ENCODE data around the gene ATP6V1G2.

ATP6V1G2 gene

DNA sequence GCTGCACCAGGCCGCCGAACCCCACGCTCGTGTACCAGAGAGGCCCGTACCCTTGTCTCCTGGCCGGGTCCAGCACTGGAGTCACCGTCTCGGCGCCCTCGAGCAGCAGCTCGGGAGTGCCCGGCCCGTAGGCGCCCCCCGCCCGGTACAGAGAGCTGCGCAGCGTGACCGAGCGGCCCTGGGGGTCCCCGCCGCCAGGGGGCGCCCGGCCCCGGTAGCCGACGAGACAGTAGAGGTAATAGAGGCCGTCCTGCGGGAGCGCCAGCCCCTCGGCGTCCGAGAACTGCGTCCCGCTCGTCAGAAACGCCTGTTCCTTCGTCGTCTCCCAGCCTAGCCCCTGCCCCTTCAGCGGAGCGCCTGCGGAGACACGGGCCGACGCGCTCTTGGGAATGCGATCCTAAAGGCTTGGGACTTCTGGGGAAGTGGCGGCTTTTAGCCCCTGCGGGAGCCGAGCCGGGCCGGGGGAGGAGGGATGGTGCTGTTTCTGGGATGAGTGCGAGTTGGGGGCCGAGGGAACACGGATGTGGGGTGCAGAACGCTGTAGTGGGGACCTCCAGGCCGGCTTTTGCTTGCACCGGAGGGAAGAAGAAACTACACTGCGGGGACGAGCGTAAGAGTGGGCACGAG is 34.5 kb upstream of the ATP6V1G2 start:
- H3K9me3 ChIP-seq (ENCODE audit: control insufficient read depth in 1 of 2, low read length in 2 of 2): no peaks in the 10 kb centered on the region

DNA sequence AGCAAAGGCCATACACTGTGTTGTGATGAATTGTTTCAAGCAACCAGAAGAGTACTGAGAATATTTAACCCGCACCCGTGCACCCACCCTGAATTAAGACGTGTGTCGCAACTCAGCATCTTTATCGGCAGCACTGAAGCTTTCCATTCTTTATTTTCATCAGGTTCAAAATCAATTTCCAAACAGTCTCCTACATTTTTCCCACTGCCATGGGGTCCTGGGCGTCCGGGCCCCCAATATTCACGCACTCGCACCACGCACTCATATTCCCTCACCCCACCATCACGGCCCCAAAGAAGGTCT is 34.0 kb upstream of the ATP6V1G2 start:
- Histone ChIP-seq H3K9me3 (ENCODE audit: control insufficient read depth in 1 of 2, low read length in 2 of 2) (no peaks in the 10 kb centered on the region), H3K4me3 (ENCODE audit: low read depth in 1 of 2, low read length in 2 of 2) (peak overlapping the region; percentile 83 to 86), H3K27ac (ENCODE audit: low read length) (peak overlapping the region; percentile 65), H3K4me1 (ENCODE audit: control insufficient read depth in 1 of 2, insufficient read depth in 2 of 2, low read length in 2 of 2) (peaks cover 0 to 17% of the 10 kb centered on the region in 2 donors), H3K36me3 (ENCODE audit: control insufficient read depth in 1 of 2, insufficient read depth in 2 of 2, low read length in 2 of 2) (no peaks in the 10 kb centered on the region), H3K27me3 (ENCODE audit: low read depth, low read length) (no peaks in the 10 kb centered on the region)

More for the DNA sequence above, 34.5 kb upstream of the ATP6V1G2 start:
- Histone ChIP-seq H3K4me1 (ENCODE audit: control insufficient read depth in 1 of 2, insufficient read depth in 2 of 2, low read length in 2 of 2) (peaks cover 0 to 17% of the 10 kb centered on the region in 2 donors), H3K36me3 (ENCODE audit: control insufficient read depth in 1 of 2, insufficient read depth in 2 of 2, low read length in 2 of 2) (no peaks in the 10 kb centered on the region), H3K27ac (ENCODE audit: low read length) (peak overlapping the region; percentile 65), H3K4me3 (ENCODE audit: low read depth in 1 of 2, low read length in 2 of 2) (peak overlapping the region; percentile 83 to 86), H3K27me3 (ENCODE audit: low read depth, low read length) (no peaks in the 10 kb centered on the region)

DNA sequence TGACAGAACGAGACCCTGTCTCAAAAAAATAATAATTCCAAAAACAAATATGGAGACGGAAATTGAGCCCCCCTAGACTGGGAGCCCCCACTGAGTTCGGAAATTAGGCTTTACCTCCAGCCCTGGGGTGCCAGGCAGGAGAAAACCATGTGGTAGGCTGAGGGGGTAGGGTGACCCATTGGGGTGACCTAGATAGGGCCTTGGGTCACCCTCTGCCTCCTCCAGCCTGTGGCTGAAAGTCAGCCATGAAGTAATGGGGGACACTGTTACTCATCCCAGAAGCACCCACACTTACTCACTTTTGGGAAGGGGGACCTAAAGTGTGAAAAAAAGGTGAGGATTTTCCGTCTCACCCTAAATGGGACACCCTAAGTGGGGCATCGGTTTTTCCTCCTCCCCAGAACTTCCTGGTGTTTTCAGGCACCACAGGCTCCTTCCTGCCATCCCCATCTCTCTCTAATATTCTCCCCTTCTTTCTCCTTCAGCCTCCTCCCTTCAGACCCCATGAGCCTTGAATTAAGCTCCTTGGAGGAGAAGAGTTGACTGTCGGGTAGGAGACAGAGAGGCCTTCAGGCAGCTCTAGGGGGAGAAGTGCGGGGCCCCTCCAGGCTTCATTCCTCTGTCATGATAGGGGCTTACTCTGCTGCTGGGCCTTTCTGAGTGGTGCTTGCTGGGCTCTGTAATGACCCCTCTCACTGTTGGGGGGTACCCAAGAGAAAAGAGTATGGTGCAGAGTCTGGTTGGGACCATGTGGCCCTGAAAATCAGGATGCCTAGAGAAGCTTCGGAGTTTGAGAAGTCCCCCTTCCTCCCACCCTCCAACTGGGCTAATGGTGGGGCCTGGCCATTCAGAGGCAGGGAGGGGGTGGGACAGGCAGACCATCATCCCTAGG is 33.4 kb upstream of the ATP6V1G2 start:
- Histone ChIP-seq H3K4me1 (ENCODE audit: control insufficient read depth in 1 of 2, insufficient read depth in 2 of 2, low read length in 2 of 2) (peaks cover 0 to 17% of the 10 kb centered on the region in 2 donors), H3K27me3 (ENCODE audit: low read depth, low read length) (no peaks in the 10 kb centered on the region), H3K27ac (ENCODE audit: low read length) (no peak overlapping the region), H3K4me3 (ENCODE audit: low read depth in 1 of 2, low read length in 2 of 2) (peak overlapping the region; percentile 83 to 86), H3K9me3 (ENCODE audit: control insufficient read depth in 1 of 2, low read length in 2 of 2) (no peaks in the 10 kb centered on the region), H3K36me3 (ENCODE audit: control insufficient read depth in 1 of 2, insufficient read depth in 2 of 2, low read length in 2 of 2) (no peaks in the 10 kb centered on the region)

DNA sequence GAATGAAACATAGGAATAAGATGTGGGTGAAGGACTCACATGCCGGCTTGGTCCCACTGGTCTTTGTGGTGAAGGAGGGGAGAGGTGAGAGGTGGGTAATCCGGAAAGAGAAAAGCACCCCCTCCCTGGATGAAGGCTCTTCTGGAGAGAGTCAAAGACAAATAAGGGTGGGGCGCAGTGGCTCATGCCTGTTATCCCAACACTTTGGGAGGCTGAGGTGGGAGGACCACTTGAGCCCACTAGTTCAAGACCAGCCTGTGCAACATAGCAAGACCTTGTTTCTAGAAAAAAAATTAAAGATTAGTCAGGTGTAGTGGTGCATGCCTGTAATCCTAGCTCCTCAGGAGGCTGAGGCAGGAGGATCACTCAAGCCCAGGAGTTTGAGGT is 32.7 kb upstream of the ATP6V1G2 start:
- H3K4me1 ChIP-seq (ENCODE audit: control insufficient read depth in 1 of 2, insufficient read depth in 2 of 2, low read length in 2 of 2): peaks cover 0 to 17% of the 10 kb centered on the region in 2 donors
- H3K27ac ChIP-seq (ENCODE audit: low read length): no peak overlapping the region
- no peaks in the 10 kb centered on the region for H3K9me3 ChIP-seq (ENCODE audit: control insufficient read depth in 1 of 2, low read length in 2 of 2)
- H3K4me3 ChIP-seq (ENCODE audit: low read depth in 1 of 2, low read length in 2 of 2): no peak overlapping the region
- no peaks in the 10 kb centered on the region for H3K36me3 ChIP-seq (ENCODE audit: control insufficient read depth in 1 of 2, insufficient read depth in 2 of 2, low read length in 2 of 2)
- no peaks in the 10 kb centered on the region for H3K27me3 ChIP-seq (ENCODE audit: low read depth, low read length)

DNA sequence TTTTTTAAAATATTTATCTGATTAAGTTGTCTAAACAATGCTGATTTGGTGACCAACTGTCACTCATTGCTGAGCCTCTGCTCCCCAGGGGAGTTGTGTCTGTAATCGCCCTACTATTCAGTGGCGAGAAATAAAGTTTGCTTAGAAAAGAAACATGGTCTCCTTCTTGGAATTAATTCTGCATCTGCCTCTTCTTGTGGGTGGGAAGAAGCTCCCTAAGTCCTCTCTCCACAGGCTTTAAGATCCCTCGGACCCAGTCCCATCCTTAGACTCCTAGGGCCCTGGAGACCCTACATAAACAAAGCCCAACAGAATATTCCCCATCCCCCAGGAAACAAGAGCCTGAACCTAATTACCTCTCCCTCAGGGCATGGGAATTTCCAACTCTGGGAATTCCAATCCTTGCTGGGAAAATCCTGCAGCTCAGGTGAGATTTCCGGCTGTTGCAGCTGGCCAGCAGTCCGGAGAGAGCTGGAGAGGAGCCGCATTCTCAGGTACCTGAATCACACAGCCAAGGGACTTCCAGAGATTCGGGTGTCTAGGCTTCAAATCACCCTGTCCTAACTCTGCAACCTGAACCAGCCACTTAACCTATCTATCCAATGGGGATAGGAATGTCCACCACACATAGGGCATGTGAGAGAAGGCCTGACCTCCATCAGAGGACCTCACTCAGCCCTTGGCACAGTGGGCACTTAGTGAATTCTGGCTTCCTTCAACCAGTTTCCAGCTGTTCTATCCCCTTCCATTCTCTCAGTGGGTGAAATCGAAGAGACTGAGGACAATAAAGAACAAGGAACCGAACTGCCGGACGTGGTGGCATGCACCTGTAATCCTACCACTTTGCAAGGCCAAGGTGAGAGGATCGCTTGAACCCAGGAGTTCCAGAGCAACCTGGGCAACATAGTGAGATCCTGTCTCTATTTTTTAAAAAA is 32.0 kb upstream of the ATP6V1G2 start:
- Histone ChIP-seq H3K36me3 (ENCODE audit: control insufficient read depth in 1 of 2, insufficient read depth in 2 of 2, low read length in 2 of 2) (no peaks in the 10 kb centered on the region), H3K9me3 (ENCODE audit: control insufficient read depth in 1 of 2, low read length in 2 of 2) (no peaks in the 10 kb centered on the region), H3K27me3 (ENCODE audit: low read depth, low read length) (no peaks in the 10 kb centered on the region), H3K4me3 (ENCODE audit: low read depth in 1 of 2, low read length in 2 of 2) (no peak overlapping the region), H3K27ac (ENCODE audit: low read length) (no peak overlapping the region), H3K4me1 (ENCODE audit: control insufficient read depth in 1 of 2, insufficient read depth in 2 of 2, low read length in 2 of 2) (peaks cover 0 to 17% of the 10 kb centered on the region in 2 donors)

DNA sequence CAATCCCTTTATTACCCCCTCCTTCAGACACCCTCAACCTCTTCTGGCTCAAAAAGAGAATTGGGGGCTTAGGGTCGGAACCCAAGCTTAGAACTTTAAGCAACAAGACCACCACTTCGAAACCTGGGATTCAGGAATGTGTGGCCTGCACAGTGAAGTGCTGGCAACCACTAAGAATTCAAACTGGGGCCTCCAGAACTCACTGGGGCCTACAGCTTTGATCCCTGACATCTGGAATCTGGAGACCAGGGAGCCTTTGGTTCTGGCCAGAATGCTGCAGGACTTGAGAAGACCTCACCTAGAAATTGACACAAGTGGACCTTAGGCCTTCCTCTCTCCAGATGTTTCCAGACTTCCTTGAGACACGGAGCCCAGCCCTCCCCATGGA is 31.2 kb upstream of the ATP6V1G2 start:
- no peaks in the 10 kb centered on the region for H3K9me3 ChIP-seq (ENCODE audit: control insufficient read depth in 1 of 2, low read length in 2 of 2)
- H3K4me3 ChIP-seq (ENCODE audit: low read depth in 1 of 2, low read length in 2 of 2): no peak overlapping the region
- peaks cover 0 to 15% of the 10 kb centered on the region in 2 donors for H3K4me1 ChIP-seq (ENCODE audit: control insufficient read depth in 1 of 2, insufficient read depth in 2 of 2, low read length in 2 of 2)
- H3K27me3 ChIP-seq (ENCODE audit: low read depth, low read length): no peaks in the 10 kb centered on the region
- no peaks in the 10 kb centered on the region for H3K36me3 ChIP-seq (ENCODE audit: control insufficient read depth in 1 of 2, insufficient read depth in 2 of 2, low read length in 2 of 2)
- H3K27ac ChIP-seq (ENCODE audit: low read length): no peak overlapping the region

DNA sequence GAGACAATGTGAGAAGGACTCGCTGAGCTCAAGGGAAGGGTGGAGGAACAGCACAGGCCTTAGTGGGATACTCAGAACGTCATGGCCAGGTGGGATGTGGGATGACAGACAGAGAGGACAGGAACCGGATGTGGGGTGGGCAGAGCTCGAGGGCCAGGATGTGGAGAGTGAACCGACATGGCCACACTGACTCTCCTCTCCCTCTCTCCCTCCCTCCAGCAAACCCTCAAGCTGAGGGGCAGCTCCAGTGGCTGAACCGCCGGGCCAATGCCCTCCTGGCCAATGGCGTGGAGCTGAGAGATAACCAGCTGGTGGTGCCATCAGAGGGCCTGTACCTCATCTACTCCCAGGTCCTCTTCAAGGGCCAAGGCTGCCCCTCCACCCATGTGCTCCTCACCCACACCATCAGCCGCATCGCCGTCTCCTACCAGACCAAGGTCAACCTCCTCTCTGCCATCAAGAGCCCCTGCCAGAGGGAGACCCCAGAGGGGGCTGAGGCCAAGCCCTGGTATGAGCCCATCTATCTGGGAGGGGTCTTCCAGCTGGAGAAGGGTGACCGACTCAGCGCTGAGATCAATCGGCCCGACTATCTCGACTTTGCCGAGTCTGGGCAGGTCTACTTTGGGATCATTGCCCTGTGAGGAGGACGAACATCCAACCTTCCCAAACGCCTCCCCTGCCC is 30.6 kb upstream of the ATP6V1G2 start:
- Histone ChIP-seq H3K9me3 (ENCODE audit: control insufficient read depth in 1 of 2, low read length in 2 of 2) (no peaks in the 10 kb centered on the region), H3K36me3 (ENCODE audit: control insufficient read depth in 1 of 2, insufficient read depth in 2 of 2, low read length in 2 of 2) (no peaks in the 10 kb centered on the region), H3K4me3 (ENCODE audit: low read depth in 1 of 2, low read length in 2 of 2) (peak overlapping the region in 1 of 2 donors; percentile 45), H3K4me1 (ENCODE audit: control insufficient read depth in 1 of 2, insufficient read depth in 2 of 2, low read length in 2 of 2) (peaks cover 0 to 12% of the 10 kb centered on the region in 2 donors), H3K27ac (ENCODE audit: low read length) (no peak overlapping the region), H3K27me3 (ENCODE audit: low read depth, low read length) (no peaks in the 10 kb centered on the region)

DNA sequence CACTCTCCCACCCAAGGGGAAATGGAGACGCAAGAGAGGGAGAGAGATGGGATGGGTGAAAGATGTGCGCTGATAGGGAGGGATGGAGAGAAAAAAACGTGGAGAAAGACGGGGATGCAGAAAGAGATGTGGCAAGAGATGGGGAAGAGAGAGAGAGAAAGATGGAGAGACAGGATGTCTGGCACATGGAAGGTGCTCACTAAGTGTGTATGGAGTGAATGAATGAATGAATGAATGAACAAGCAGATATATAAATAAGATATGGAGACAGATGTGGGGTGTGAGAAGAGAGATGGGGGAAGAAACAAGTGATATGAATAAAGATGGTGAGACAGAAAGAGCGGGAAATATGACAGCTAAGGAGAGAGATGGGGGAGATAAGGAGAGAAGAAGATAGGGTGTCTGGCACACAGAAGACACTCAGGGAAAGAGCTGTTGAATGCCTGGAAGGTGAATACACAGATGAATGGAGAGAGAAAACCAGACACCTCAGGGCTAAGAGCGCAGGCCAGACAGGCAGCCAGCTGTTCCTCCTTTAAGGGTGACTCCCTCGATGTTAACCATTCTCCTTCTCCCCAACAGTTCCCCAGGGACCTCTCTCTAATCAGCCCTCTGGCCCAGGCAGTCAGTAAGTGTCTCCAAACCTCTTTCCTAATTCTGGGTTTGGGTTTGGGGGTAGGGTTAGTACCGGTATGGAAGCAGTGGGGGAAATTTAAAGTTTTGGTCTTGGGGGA is 29.7 kb upstream of the ATP6V1G2 start:
- H3K27ac ChIP-seq (ENCODE audit: low read length): no peak overlapping the region
- no peaks in the 10 kb centered on the region for H3K36me3 ChIP-seq (ENCODE audit: control insufficient read depth in 1 of 2, insufficient read depth in 2 of 2, low read length in 2 of 2)
- H3K27me3 ChIP-seq (ENCODE audit: low read depth, low read length): no peaks in the 10 kb centered on the region
- H3K4me3 ChIP-seq (ENCODE audit: low read depth in 1 of 2, low read length in 2 of 2): peak overlapping the region; percentile 32 to 45
- H3K9me3 ChIP-seq (ENCODE audit: control insufficient read depth in 1 of 2, low read length in 2 of 2): no peaks in the 10 kb centered on the region
- peaks cover 0 to 6% of the 10 kb centered on the region in 2 donors for H3K4me1 ChIP-seq (ENCODE audit: control insufficient read depth in 1 of 2, insufficient read depth in 2 of 2, low read length in 2 of 2)

DNA sequence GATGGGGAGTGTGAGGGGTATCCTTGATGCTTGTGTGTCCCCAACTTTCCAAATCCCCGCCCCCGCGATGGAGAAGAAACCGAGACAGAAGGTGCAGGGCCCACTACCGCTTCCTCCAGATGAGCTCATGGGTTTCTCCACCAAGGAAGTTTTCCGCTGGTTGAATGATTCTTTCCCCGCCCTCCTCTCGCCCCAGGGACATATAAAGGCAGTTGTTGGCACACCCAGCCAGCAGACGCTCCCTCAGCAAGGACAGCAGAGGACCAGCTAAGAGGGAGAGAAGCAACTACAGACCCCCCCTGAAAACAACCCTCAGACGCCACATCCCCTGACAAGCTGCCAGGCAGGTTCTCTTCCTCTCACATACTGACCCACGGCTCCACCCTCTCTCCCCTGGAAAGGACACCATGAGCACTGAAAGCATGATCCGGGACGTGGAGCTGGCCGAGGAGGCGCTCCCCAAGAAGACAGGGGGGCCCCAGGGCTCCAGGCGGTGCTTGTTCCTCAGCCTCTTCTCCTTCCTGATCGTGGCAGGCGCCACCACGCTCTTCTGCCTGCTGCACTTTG is 29.0 kb upstream of the ATP6V1G2 start, which contains the start of gene TNF:
TSS of gene TNF (plus strand) at position 231 of the 567 bp plus-strand sequence. CDS start at position 408, 177 bp downstream.
- Histone ChIP-seq H3K27me3 (ENCODE audit: low read depth, low read length) (no peaks in the 10 kb centered on the region), H3K4me3 (ENCODE audit: low read depth in 1 of 2, low read length in 2 of 2) (peak within 1 kb of the TSS; percentile 32 to 45), H3K27ac (ENCODE audit: low read length) (no peak within 1 kb of the TSS)

More for the DNA sequence above, 29.0 kb upstream of the ATP6V1G2 start, which contains the start of gene TNF:
- Histone ChIP-seq H3K4me1 (ENCODE audit: control insufficient read depth in 1 of 2, insufficient read depth in 2 of 2, low read length in 2 of 2) (peaks cover 0 to 3% of the 10 kb centered on the region in 2 donors), H3K9me3 (ENCODE audit: control insufficient read depth in 1 of 2, low read length in 2 of 2) (no peaks in the 10 kb centered on the region), H3K36me3 (ENCODE audit: control insufficient read depth in 1 of 2, insufficient read depth in 2 of 2, low read length in 2 of 2) (no peaks in the 10 kb centered on the region)
